ENCODE data around the gene ACBD6. TPM values are rescaled to one million over a fixed set of nuclear protein-coding genes. Genes with fewer than 3 reads are reported as not detected.

The ACBD6 gene
- polyA plus RNA-seq, 1 donor: 41.6 TPM

GRCh38 chr1:180268556-180269075, 233.8 kb downstream of the ACBD6 start:
- no peak for DNase-seq

GRCh38 chr1:180267761-180268555, 234.4 kb downstream of the ACBD6 start:
- DNase-seq: no peak

DNA sequence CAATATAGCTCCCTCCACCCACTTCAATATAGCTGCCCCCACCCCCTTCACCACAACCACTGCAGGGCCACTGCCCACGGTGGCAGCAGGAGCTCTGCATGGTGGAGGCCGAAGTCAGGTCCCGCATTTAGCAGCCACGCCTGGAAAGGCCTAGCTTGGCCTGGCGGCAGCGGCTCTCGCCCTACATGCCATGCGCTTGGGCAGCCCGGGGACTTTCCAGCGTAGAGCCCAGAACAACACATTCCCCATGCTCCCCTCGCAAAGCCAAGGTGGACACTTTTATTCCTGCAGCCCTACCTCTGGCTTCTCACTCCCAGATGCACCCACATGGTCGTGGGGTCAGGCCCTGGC, 235.2 kb downstream of the ACBD6 start:
- no peak for DNase-seq

GRCh38 chr1:180266275-180267210, 235.8 kb downstream of the ACBD6 start:
- no peak for DNase-seq

- DNase-seq: no peak
Measured at GRCh38 chr1:180265871-180266270, 236.5 kb downstream of the ACBD6 start.

DNA sequence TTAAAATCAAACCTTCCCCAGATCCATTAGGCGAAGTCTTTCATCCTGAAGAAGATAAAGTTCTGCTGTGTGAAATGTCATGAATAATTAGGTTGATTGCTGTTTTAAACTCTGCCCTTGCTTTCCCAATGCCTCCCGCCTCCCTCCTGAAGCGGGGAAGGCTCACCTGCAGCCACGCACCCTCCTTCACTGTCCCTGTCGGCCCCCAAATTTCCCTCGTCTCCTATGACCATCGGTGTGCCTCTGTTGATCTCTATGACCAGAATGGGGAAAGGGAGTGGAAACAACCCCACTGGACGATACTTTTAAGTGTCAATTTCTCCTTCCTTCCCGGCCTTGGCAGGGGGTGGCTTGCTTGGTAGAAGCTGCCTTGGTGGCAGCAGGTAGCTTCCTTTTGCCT, 237.2 kb downstream of the ACBD6 start:
- DNase-seq: no peak

GRCh38 chr1:180264595-180264994, 237.8 kb downstream of the ACBD6 start:
- no peak for DNase-seq

GRCh38 chr1:180262628-180263488, 239.5 kb downstream of the ACBD6 start:
- no peak for DNase-seq

GRCh38 chr1:180261524-180262155, 240.7 kb downstream of the ACBD6 start:
- DNase-seq: no peak

- DNase-seq: no peak
Measured at GRCh38 chr1:180261030-180261429, 241.3 kb downstream of the ACBD6 start.

- DNase-seq: no peak
Measured at GRCh38 chr1:180260541-180260940, 241.8 kb downstream of the ACBD6 start.

- DNase-seq: no peak
Measured at GRCh38 chr1:180259431-180260338, 242.7 kb downstream of the ACBD6 start.

DNA sequence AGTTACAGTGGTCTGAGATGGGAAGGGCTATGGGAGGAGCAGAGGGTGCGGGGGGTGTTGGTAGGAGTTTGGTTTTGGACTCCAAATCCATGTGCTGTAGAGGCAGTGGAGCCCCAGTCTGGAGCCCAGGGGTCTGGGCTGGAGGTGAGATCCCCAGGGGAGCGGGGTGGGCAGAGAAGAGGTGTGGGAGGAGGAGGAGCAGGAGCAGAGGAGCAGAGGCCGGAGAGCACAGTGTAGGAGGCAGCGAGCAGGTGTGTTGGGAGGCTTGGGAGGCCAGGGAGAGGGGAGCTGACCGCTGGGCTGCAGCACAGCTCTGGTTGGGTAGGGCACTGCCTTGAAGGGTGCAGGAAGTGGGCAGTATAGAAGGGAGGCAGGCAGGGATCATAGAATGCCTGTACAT, 243.4 kb downstream of the ACBD6 start:
- no peak for DNase-seq

DNA sequence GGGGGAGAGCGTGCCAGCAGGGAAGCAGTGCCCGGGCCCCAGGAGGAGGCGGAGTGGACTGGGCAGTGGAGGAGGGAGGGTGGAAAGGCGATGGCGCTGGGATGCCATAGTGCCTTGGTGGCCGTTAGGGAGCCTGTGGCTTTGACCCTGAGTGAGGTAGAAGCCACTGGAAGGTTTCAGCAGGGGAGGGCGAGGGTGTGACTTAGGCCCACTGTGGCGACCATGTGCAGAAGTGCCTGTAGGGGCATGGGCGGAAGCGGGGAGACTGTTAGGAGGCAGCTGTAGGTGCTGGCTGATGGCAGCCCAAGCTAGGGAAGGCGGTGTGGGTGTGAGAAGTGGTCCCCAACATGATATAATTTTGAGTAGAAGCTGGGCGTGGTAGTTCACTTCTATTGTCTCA, 244.1 kb downstream of the ACBD6 start:
- no peak for DNase-seq

- no peak for DNase-seq
Measured at GRCh38 chr1:180257486-180257885, 244.9 kb downstream of the ACBD6 start.

DNA sequence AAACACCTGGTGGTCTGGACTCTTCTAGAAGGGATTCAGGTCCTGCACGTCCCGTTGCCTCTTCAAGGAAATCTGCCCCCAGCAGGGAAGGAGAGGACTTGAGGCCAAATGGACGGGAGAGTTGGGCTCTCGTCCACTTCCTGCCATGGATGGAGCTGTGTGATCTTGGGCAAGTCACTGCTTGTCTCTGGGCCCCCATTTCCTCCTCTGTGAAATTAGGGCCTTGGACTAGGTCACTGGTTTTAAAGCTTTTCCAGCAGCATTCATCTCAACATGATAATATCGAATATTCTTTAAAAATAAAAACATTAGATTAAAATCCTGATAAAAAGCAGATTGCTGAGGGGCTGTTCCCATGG, 245.4 kb downstream of the ACBD6 start:
- no peak for DNase-seq

- DNase-seq: no peak
Measured at GRCh38 chr1:180256341-180257027, 245.9 kb downstream of the ACBD6 start.

DNA sequence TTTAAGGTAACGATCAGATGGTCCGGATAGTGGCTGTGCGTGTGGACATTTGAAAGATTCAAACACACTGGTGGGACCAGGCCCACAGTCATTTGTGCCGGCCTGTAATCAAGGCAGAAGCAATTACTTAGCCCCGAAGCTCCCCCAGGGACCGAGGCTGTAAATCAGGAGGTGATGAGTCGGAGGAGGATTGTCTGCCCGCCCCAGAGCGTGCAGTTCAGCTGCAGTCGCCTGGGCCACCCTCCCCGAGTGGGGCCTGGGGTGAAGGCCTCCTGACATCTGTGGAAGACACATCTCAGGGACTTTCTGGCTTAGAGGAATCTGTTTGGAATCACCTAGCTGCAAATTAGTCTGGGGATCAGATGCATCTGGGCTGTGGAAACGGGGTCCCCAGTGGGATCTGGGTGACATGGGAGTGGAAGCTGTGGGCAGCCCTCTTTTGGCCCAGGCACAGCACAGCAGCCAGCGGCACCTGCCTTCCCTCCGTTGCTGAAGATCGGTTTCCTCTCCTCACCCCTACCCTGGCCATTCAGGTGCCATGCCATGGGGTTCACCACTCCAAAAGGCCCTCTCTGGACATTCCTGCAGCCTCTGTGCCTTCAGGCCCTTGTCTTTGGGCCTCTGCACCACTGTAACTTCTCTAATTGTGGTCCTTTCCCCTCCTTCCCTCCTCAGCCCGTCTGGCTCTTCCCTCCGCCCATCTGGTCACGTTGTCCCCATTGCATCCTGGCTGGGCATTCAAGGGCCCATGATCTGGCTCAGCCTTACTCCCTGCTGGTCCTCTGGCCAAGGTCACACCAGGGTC, 246.6 kb downstream of the ACBD6 start:
- no peak for DNase-seq

GRCh38 chr1:180254854-180255253, 247.5 kb downstream of the ACBD6 start:
- no peak for DNase-seq

GRCh38 chr1:180254496-180254819, 247.9 kb downstream of the ACBD6 start:
- DNase-seq: no peak
